Thoracic aorta (tissue), 2 donors: ENCODE data around the gene ARL4A. TPM values are rescaled to one million over a fixed set of nuclear protein-coding genes. Genes with fewer than 3 reads are reported as not detected.
"Not testable (repeated sequence)": the region's sequence is repeated elsewhere in the genome, so short reads cannot be mapped to it uniquely, and the experiment has no call there.

ENCODE experiments used
- ATAC-seq: fragments of 150-250 bp; one replicate; pipeline ENCODE4 v1.8.0; 2017; ENCODE audit warnings: low read depth; ENCODE audit not compliant: insufficient number of reproducible peaks, low FRiP score
- DNase-seq: peaks from one replicate; pipeline ENCODE4 v3.0.0-alpha.2; 2020; ENCODE audit warnings: low spot score
- H3K27ac ChIP-seq, 2 donors: fragments of 200-600 bp; sonication (generic); 1 replicate in 1 of 2; 2 replicates in 1 of 2; pipeline ENCODE4 v1.5.1; 2016; ENCODE audit warnings: mild to moderate bottlenecking in 2 of 2, moderate library complexity in 2 of 2
- H3K27me3 ChIP-seq: fragments of 200-600 bp; sonication (generic); replicated peaks from 2 replicates; pipeline ENCODE4 v1.6.0; 2016; ENCODE audit warnings: mild to moderate bottlenecking; ENCODE audit not compliant: insufficient read depth
- H3K36me3 ChIP-seq: fragments of 200-600 bp; sonication (generic); one replicate; pipeline ENCODE4 v1.5.1; 2016
- H3K4me1 ChIP-seq, 2 donors: fragments of 200-600 bp; sonication (generic); 1 replicate in 1 of 2; 2 replicates in 1 of 2; pipeline versions ENCODE4 v1.5.1 to v1.6.0; 2016; ENCODE audit warnings: low read depth in 2 of 2, mild to moderate bottlenecking in 1 of 2; ENCODE audit not compliant: control insufficient read depth in 1 of 2
- H3K4me3 ChIP-seq: fragments of 200-600 bp; sonication (generic); 2 replicates; pipeline ENCODE4 v1.5.1; 2016; ENCODE audit warnings: mild to moderate bottlenecking
- H3K9me3 ChIP-seq: fragments of 200-600 bp; sonication (generic); 2 replicates; pipeline ENCODE4 v1.5.1; 2016
- total RNA-seq, 2 donors: library from RNA; depleted of rRNA; stranded (reverse); fragments of >200 nt; gene quantifications; one replicate each; pipeline versions ENCODE4 v1.1.0 to v1.2.3, GENCODE V29; 2016
- TF ChIP-seq, protein P1 (sequence below): fragments of 200-600 bp; sonication (generic); IDR thresholded peaks from one replicate; pipeline ENCODE4 v1.5.1; 2019; ENCODE audit warnings: antibody characterized with exemption

ARL4A gene
- total RNA-seq, 2 donors from 2014 or later = 13.1 to 21.0 TPM

DNA sequence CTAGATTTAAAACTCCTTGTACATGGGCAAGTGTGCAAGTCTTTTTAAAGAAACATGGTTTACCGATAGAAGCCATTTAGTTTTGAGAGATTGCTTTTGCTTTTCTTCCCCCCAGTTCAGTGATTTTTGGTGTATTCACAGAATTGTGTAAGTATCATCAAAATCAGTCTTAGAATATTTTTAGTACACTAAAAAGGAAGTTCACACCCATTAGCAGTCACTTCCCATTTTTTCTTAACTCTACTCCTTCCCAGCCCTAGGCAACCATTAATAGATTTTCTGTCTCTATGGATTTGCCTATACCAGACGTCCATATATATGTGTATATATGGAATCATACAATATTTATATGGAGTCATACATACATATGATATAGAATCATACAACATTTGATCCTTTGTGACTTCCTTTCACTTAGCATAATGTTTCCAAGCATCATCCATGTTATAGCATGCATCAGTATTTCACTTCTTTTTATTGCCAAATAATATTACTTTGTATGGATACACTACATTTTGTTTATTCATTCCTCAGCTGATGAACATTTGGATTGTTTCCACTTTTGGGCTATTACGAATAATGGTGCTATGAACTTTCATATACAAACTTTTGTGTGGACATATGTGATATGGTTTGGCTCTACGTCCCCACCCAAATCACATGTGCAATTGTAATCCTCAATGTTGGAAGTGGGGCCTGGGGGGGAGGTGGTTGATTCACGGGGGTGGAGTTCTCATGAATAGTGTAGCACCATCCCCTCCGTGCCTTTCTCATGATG, 16.5 kb upstream of the ARL4A start:
- H3K4me1 ChIP-seq = peaks cover 7 to 11% of the 10 kb centered on the region in 2 donors
- no peaks in the 10 kb centered on the region for H3K36me3 ChIP-seq
- H3K27me3 ChIP-seq = no peaks in the 10 kb centered on the region
- H3K9me3 ChIP-seq = no peaks in the 10 kb centered on the region
- TF ChIP-seq, protein P1, sequence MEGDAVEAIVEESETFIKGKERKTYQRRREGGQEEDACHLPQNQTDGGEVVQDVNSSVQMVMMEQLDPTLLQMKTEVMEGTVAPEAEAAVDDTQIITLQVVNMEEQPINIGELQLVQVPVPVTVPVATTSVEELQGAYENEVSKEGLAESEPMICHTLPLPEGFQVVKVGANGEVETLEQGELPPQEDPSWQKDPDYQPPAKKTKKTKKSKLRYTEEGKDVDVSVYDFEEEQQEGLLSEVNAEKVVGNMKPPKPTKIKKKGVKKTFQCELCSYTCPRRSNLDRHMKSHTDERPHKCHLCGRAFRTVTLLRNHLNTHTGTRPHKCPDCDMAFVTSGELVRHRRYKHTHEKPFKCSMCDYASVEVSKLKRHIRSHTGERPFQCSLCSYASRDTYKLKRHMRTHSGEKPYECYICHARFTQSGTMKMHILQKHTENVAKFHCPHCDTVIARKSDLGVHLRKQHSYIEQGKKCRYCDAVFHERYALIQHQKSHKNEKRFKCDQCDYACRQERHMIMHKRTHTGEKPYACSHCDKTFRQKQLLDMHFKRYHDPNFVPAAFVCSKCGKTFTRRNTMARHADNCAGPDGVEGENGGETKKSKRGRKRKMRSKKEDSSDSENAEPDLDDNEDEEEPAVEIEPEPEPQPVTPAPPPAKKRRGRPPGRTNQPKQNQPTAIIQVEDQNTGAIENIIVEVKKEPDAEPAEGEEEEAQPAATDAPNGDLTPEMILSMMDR = no peak
- H3K4me3 ChIP-seq = no peak overlapping the region
- ATAC-seq (no peak), DNase-seq (no peak)
- no peak overlapping the region for H3K27ac ChIP-seq

DNA sequence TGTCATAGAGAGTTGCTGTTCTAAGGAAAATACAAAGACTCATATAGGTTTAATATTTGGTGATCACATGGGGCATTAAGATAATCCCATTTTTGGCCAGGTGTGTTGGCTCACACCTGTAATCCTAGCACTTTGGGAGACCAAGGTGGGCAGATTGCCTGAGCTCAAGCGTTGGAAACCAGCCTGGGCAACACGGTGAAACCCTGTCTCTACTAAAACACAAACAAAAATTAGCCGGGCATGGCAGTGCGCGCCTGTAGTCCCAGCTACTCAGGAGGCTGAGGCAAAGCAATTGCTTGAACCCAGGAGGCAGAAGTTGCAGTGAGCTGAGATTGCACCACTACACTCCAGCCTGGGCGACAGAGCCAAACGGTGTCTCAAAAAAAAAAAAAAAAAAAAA, 14.0 kb upstream of the ARL4A start:
- peaks cover 7 to 11% of the 10 kb centered on the region in 2 donors for H3K4me1 ChIP-seq
- not testable (repeated sequence) for H3K27me3 ChIP-seq, H3K4me3 ChIP-seq, H3K27ac ChIP-seq, H3K9me3 ChIP-seq, ATAC-seq, H3K36me3 ChIP-seq, DNase-seq

DNA sequence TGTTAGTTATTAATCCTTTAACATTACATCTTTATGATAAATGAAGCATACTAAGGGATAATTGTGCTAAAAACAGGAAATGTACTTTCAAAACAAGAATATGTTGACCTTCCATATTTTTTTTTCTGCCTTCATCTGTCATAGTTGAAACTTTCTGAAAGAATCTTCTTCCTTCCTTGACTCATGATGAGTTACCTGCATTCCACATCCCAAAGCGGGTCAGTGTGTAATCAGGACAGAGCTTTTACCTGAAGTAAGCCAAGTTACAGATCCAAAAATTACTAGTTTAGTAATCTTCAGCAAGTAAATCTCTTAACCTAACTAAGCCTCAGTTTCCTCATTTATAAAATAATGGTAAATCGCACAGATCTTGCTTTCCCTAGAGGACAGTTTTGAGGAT, 13.4 kb upstream of the ARL4A start:
- no peak for DNase-seq
- H3K4me1 ChIP-seq = peaks cover 7 to 11% of the 10 kb centered on the region in 2 donors
- TF ChIP-seq, protein P1 = no peak
- ATAC-seq = no peak
- H3K27me3 ChIP-seq = no peaks in the 10 kb centered on the region
- no peaks in the 10 kb centered on the region for H3K9me3 ChIP-seq
- no peak overlapping the region for H3K27ac ChIP-seq
- H3K4me3 ChIP-seq = no peak overlapping the region
- no peaks in the 10 kb centered on the region for H3K36me3 ChIP-seq

DNA sequence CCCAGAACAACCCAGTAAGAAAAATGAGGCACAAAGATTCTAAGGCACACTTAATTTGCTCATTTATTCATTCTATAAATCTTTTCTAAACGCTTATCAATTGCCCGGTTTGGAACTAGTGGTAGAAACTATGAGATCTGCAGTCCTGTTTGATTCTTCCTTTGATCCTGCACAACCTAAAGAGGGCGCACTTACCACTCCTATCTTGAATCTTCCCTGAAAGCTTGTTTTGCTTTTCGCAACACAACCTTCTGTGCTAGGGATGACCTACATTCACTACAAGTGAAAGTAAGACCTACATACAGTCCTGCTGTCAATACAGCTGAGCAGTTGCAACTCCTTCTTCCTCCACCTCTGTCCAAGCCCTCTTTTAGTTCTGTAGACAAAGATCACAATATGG, 12.6 kb upstream of the ARL4A start:
- H3K36me3 ChIP-seq = no peaks in the 10 kb centered on the region
- TF ChIP-seq, protein P1 = no peak
- H3K27me3 ChIP-seq = no peaks in the 10 kb centered on the region
- DNase-seq (no peak), ATAC-seq (no peak)
- H3K27ac ChIP-seq = no peak overlapping the region
- no peak overlapping the region for H3K4me3 ChIP-seq
- H3K9me3 ChIP-seq = no peaks in the 10 kb centered on the region
- H3K4me1 ChIP-seq = peaks cover 7 to 9% of the 10 kb centered on the region in 2 donors

DNA sequence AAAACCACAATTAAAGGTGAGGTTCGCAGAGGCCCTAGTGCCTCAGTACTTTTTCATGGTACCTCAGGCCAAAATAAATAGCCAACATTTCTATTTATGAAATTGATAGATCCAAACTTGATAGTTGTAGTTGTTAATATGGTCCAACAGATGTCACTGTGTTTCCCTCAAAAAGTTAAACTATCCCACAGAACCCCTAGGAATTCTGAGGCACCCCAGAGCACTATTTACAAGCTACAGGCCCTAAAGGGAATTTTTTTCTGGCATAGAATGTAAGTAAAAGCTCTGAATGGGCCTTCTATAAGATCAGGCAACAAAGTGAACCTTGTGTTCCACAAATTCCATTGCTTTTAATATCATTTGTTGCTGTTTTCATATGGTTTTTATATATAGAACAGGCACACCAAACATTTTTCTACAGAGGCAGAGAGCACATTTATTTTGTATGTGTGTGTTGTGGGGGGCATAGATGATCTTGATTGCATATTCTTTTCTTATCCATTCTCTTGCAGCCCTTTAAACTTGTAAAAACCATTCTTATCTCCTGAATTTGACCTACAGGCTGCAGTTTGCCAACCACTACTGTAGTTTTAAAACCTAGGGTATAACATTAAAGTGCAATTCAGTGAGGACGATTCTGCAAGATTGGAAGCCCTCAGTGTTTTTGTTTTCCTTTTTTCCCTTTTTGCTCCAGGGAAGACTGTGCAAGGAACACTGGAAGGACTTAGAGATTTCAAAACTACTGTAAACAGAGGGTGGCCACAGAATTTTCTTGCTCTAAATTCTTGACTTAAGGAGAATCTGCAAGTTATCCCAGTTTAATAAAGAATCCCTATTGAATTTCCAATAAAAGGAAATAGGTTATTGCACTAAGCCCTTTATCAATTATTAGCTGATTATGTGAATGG, 3.5 kb upstream of the ARL4A start:
- Histone ChIP-seq H3K9me3 (no peaks in the 10 kb centered on the region), H3K27ac (no peak overlapping the region), H3K4me1 (no peaks in the 10 kb centered on the region)

More for the DNA sequence above, 3.5 kb upstream of the ARL4A start:
- no peak overlapping the region for H3K4me3 ChIP-seq
- H3K27me3 ChIP-seq = no peaks in the 10 kb centered on the region
- TF ChIP-seq, protein P1 = no peak
- no peaks in the 10 kb centered on the region for H3K36me3 ChIP-seq
- ATAC-seq (no peak), DNase-seq (no peak)
